Psoas muscle (tissue), 8 donors: Measurements from ENCODE around the gene KIAA1755. TPM values are rescaled to one million over a fixed set of nuclear protein-coding genes. Genes with fewer than 3 reads are reported as not detected.

ENCODE experiments used
- ATAC-seq, 4 donors: fragments of 200-7000 bp; cut with Tn5 transposase; one replicate each; pipeline ENCODE4 v1.9.1; 2020; ENCODE audit warnings: moderate library complexity in 3 of 4, mild to moderate bottlenecking in 2 of 4
- DNase-seq, 2 donors: peaks; one replicate each; pipeline ENCODE4 v3.0.0-alpha.2; 2020
- H3K27ac ChIP-seq: fragments of 200-600 bp; one replicate; pipeline ENCODE4 v1.8.0; 2022
- H3K27me3 ChIP-seq, 3 donors: fragments of 200-600 bp in 1 of 3; one replicate each; pipeline versions ENCODE4 v1.6.1 to v1.8.0; 2013 to 2022; ENCODE audit warnings: low read length in 2 of 3, mild to moderate bottlenecking in 2 of 3, moderate library complexity in 1 of 3; ENCODE audit not compliant: insufficient read depth in 3 of 3
- H3K36me3 ChIP-seq, 2 donors: fragments of 200-600 bp in 1 of 2; one replicate each; pipeline versions ENCODE4 v1.6.1 to v1.8.0; 2013 to 2022; ENCODE audit warnings: low read depth in 1 of 2, mild to moderate bottlenecking in 1 of 2, moderate library complexity in 1 of 2; ENCODE audit not compliant: insufficient read depth in 1 of 2
- H3K4me1 ChIP-seq: fragments of 200-600 bp; one replicate; pipeline ENCODE4 v1.8.0; 2022
- H3K4me3 ChIP-seq: fragments of 200-600 bp; one replicate; pipeline ENCODE4 v1.8.0; 2022; ENCODE audit warnings: mild to moderate bottlenecking
- H3K9me3 ChIP-seq: fragments of 200-600 bp; one replicate; pipeline ENCODE4 v1.8.0; 2022
- CTCF ChIP-seq: fragments of 200-600 bp; IDR thresholded peaks from one replicate; pipeline ENCODE4 v1.8.0; 2022; ENCODE audit warnings: antibody characterized with exemption
- WGBS, 3 donors: extraction: QIAGEN DNeasy Blood & Tissue Kit; methylation state at CpG; one replicate each; pipeline versions ENCODE4 v1.1.6 to v1.1.7; 2013; 5-methylcytosine and 5-hydroxymethylcytosine counted together
- intact Hi-C, 2 donors: fragments of 100-400 bp; cut with DNase I; formaldehyde crosslinking; loops; one replicate each; pipeline versions ENCODE4 v1.11.0 to v1.14.2; 2022
- polyA plus RNA-seq, 3 donors: library from polyadenylated mRNA; stranded (reverse); fragments of 200-250 nt; gene quantifications; one replicate each; pipeline ENCODE4 v1.2.3, GENCODE V29; 2013
- total RNA-seq, 4 donors: library from RNA; stranded (reverse); fragmentation: NEBNext Ultra II Directional in 2 of 4; extraction: Animal tissue kit (Norgen Biotek cat#: 25700) in 2 of 4; gene quantifications; one replicate each; pipeline versions ENCODE4 v1.2.1 to v1.2.4, GENCODE V29; 2021 to 2023
- donor health status: healthy with polysubstance abuse.
- donor health status: DM: no; HTN: no; CAD: no; lungs with moderate emphysema.
- donor health status: Bipolar disorder and iron deficiency.
- donor health status: healthy.
- donor health status: DM: yes; HTN: yes; CAD: no.
- donor health status: DM: no; HTN: no; CAD: no.
- donor health status: DM: no; HTN: no; CAD: no.
- donor health status: DM: yes; HTN: yes; CAD: no.

KIAA1755 gene
- total and polyA plus RNA-seq, 7 donors, result 0.16 to 2.4 (median 0.29) TPM

GRCh38 chr20:38180781-38181180 is 79.8 kb downstream of the KIAA1755 start:
- no peaks in the 10 kb centered on the region for H3K36me3 ChIP-seq
- no peak for ATAC-seq

GRCh38 chr20:38179846-38180245 is 80.7 kb downstream of the KIAA1755 start:
- no peaks in the 10 kb centered on the region for H3K4me1 ChIP-seq
- no peak overlapping the region for H3K4me3 ChIP-seq
- WGBS, 3 donors, result 57 to 68% (median 62%) methylated on average over 6 of the region's 6 CpGs
- intact Hi-C loops, result no loop called here
- no peak for ATAC-seq
- no peaks in the 10 kb centered on the region for H3K9me3 ChIP-seq
- H3K36me3 ChIP-seq, result no peaks in the 10 kb centered on the region
- no peak overlapping the region for H3K27ac ChIP-seq
- no peak for TF ChIP-seq CTCF
- H3K27me3 ChIP-seq, result peaks cover 0 to 10% (median 0%) of the 10 kb centered on the region in 3 donors
- no peak for DNase-seq

More at GRCh38 chr20:38180781-38181180, 79.8 kb downstream of the KIAA1755 start:
- no peaks in the 10 kb centered on the region for H3K4me1 ChIP-seq
- no peak for TF ChIP-seq CTCF
- intact Hi-C loops, result no loop called here
- WGBS, 3 donors, result 57 to 61% (median 60%) methylated on average over 5 of the region's 5 CpGs
- DNase-seq, result no peak
- H3K27ac ChIP-seq, result no peak overlapping the region
- no peaks in the 10 kb centered on the region for H3K9me3 ChIP-seq
- H3K27me3 ChIP-seq, result peaks cover 0 to 8% (median 0%) of the 10 kb centered on the region in 3 donors
- no peak overlapping the region for H3K4me3 ChIP-seq

GRCh38 chr20:38178581-38178980 is 82.0 kb downstream of the KIAA1755 start:
- no peak overlapping the region for H3K4me3 ChIP-seq
- H3K36me3 ChIP-seq, result no peaks in the 10 kb centered on the region
- no peak for ATAC-seq
- no peaks in the 10 kb centered on the region for H3K9me3 ChIP-seq
- TF ChIP-seq CTCF, result no peak
- no peak overlapping the region for H3K27ac ChIP-seq
- no peak for DNase-seq
- peaks cover 0 to 17% (median 0%) of the 10 kb centered on the region in 3 donors for H3K27me3 ChIP-seq
- no peaks in the 10 kb centered on the region for H3K4me1 ChIP-seq
- intact Hi-C loops, result no loop called here
- WGBS, 3 donors, result 81 to 90% (median 84%) methylated on average over 4 of the region's 4 CpGs

GRCh38 chr20:38178065-38178491 is 82.5 kb downstream of the KIAA1755 start:
- WGBS, 3 donors, result 69 to 77% (median 71%) methylated on average over 8 of the region's 8 CpGs
- ATAC-seq (no peak), DNase-seq (no peak)
- no peak overlapping the region for H3K4me3 ChIP-seq
- H3K27me3 ChIP-seq, result peaks cover 0 to 20% (median 0%) of the 10 kb centered on the region in 3 donors
- no peaks in the 10 kb centered on the region for H3K9me3 ChIP-seq
- no peak overlapping the region for H3K27ac ChIP-seq
- TF ChIP-seq CTCF, result no peak
- no peaks in the 10 kb centered on the region for H3K36me3 ChIP-seq
- intact Hi-C loops, result no loop called here
- H3K4me1 ChIP-seq, result no peaks in the 10 kb centered on the region

GRCh38 chr20:38177201-38177600 is 83.3 kb downstream of the KIAA1755 start:
- no peak overlapping the region for H3K4me3 ChIP-seq
- DNase-seq, result no peak
- H3K27ac ChIP-seq, result no peak overlapping the region
- 79 to 82% (median 80%) methylated on average over 9 of the region's 9 CpGs for WGBS, 3 donors
- peaks cover 0 to 20% (median 0%) of the 10 kb centered on the region in 3 donors for H3K27me3 ChIP-seq
- H3K9me3 ChIP-seq, result no peaks in the 10 kb centered on the region
- H3K36me3 ChIP-seq, result no peaks in the 10 kb centered on the region
- no peak for TF ChIP-seq CTCF
- ATAC-seq, result no peak
- intact Hi-C loops, result no loop called here
- H3K4me1 ChIP-seq, result no peaks in the 10 kb centered on the region
